ENCODE results near the gene IL18BP. TPM values are rescaled to one million over a fixed set of nuclear protein-coding genes. Genes with fewer than 3 reads are reported as not detected.

The IL18BP gene
- polyA plus RNA-seq, 5 donors, result 7.1 to 13.3 (median 10.2) TPM

- DNase-seq, result no peak
These were observed 2.9 kb upstream of the IL18BP start for GRCh38 chr11:71995726-71996291.

DNA sequence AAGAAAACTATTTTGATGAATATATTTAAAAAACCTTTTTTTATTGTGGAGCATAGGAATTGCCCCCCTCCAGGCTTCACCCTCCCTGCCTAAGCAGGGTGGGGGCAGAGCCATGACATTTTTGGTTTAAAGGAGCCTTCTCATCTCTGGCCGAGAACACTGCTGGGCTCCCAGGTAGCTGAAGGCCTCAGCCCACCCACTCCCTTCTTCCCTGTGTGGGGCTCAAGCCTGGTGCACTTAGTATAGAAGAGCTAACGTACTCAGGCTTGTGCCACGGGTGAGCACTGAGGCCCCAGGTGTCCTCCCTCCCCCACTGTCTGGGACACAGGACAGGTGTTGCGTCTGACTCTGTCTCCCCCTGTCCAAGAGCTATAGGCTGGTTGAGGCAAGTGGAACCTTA, 2.2 kb upstream of the IL18BP start:
- DNase-seq, result no peak

DNA sequence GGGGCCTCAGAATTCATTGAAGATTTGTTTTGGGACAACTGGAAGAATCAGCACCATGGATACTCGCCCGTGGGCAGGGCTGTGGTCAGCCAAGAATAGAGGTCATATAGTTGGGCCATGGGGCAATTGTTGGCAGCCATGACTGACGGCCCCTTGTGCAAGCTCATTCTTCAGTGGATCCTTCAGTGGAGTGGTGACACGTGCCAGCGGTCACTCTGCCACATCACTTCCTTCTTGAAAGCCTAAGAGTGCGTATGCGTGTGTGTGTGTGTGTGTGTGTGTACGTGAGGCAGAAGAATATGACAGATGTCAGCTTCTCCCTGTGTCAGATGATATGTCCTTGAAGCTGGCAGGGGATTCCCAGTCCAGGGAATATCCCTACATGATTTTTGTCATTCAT, 1.8 kb upstream of the IL18BP start:
- no peak for DNase-seq

DNA sequence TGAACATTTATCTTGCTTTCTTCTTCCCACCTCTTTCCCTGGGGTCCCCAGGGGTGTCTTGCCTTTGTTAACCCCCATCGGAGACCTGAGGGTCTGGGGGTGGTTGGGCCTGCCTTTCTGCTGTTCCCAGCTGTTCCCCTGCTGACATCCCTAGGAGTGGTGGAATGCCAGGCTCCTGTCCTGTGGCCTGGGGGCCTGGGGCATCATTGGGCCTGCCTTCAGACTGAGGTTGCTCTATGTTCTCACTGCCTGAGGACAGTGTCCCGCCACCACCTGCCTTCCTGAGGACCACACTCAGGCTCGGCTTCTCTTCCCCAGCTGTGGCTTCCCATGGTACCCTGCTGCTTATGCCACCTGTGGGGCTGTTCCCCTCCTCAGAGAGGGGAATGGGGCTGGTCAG, 1.1 kb upstream of the IL18BP start:
- DNase-seq, result no peak

- DNase-seq, result no peak
These were observed 648 bp upstream of the IL18BP start for GRCh38 chr11:71998061-71998460.

DNA sequence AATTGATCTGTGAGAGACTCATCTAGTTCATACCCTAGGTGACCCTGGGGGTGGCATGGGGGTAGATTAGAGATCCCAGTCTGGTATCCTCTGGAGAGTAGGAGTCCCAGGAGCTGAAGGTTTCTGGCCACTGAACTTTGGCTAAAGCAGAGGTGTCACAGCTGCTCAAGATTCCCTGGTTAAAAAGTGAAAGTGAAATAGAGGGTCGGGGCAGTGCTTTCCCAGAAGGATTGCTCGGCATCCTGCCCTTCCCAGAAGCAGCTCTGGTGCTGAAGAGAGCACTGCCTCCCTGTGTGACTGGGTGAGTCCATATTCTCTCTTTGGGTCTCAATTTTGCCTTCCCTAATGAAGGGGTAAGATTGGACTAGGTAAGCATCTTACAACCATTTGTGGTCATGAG, 653 bp downstream of the IL18BP start:
- no peak for DNase-seq

DNA sequence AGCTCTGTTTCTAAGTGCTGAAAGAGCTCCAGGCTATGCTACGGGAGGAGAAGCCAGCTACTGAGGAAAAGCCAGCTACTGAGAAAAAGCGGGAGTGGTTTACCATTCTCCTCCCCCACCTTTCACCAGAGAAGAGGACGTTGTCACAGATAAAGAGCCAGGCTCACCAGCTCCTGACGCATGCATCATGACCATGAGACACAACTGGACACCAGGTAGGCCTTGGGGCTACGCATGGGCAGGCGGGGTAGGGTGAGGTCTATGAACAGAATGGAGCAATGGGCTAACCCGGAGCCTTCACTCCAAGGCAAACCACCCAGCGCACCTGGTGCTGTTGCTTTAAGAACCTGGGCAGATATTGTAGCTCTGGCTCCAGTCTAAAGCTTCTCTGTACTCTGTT, 1.1 kb downstream of the IL18BP start:
- DNase-seq, result no peak

- DNase-seq, result no peak
These were observed 1.6 kb downstream of the IL18BP start for GRCh38 chr11:72000202-72000867.

- DNase-seq, result no peak
These were observed 2.6 kb downstream of the IL18BP start for GRCh38 chr11:72001285-72001684.

DNA sequence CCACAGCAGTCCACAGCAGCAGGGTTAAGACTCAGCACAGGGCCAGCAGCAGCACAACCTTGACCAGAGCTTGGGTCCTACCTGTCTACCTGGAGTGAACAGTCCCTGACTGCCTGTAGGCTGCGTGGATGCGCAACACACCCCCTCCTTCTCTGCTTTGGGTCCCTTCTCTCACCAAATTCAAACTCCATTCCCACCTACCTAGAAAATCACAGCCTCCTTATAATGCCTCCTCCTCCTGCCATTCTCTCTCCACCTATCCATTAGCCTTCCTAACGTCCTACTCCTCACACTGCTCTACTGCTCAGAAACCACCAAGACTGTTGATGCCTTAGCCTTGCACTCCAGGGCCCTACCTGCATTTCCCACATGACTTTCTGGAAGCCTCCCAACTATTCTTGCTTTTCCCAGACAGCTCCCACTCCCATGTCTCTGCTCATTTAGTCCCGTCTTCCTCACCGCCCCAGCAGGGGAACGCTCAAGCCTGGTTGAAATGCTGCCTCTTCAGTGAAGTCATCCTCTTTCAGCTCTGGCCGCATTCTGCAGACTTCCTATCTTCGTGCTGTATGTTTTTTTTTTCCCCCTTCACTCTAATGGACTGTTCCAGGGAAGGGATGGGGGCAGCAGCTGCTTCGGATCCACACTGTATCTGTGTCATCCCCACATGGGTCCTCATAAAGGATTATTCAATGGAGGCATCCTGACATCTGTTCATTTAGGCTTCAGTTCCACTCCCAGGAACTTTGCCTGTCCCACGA, 3.3 kb downstream of the IL18BP start:
- DNase-seq, result no peak

GRCh38 chr11:72002841-72003775, 4.4 kb downstream of the IL18BP start:
- DNase-seq, result no peak

DNA sequence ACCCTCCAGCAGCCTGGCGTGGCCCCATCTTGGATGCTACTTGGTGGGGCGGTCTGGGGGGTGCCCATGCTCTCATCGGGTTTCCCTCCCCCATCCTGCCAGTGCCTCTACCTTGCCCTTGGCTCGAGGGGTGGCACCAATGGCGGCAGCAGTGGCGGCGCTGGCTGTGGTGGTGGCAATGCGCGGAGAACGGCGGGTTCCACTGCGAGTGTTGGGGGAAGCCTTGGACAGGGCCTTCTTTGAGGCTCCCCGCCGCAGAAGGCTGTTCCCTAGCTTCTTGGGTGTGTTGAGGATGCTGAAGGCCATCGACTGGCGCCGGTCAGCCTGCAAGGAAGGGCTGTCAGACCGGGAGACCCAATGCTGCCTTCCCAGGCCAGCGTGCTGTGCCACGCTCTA, 5.1 kb downstream of the IL18BP start:
- DNase-seq, result no peak

GRCh38 chr11:72004515-72005346, 6.0 kb downstream of the IL18BP start:
- no peak for DNase-seq

GRCh38 chr11:72005347-72006260, 6.9 kb downstream of the IL18BP start:
- no peak for DNase-seq

- no peak for DNase-seq
These were observed 7.8 kb downstream of the IL18BP start for GRCh38 chr11:72006309-72007088.

GRCh38 chr11:72007089-72007476, 8.4 kb downstream of the IL18BP start:
- no peak for DNase-seq

DNA sequence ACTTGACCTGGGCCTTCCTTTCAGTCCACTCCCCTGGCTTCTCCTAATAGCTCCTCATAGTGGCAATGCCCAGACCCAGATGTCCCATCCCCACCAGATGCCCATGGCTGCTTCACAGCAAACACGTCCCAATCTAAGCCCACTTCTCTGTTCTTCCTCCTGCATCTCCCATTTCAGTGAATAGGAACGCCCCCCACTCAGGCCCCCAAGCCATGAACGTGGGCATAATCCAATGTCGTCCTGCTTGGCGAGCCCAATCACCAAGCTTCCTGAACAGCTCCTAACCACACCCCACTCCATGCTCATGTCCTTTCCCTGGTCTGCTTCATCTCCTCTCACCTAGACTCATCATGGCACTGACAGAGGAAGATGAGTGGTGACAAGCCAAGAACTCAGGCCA, 8.9 kb downstream of the IL18BP start:
- no peak for DNase-seq

- DNase-seq, result no peak
These were observed 10.0 kb downstream of the IL18BP start for GRCh38 chr11:72008728-72009127.

GRCh38 chr11:72009156-72009555, 10.4 kb downstream of the IL18BP start:
- no peak for DNase-seq

Measured in right lung (tissue), 5 donors.